Lower lobe of right lung (tissue), 2 donors: ENCODE results near the gene WNK1. TPM values are rescaled to one million over a fixed set of nuclear protein-coding genes. Genes with fewer than 3 reads are reported as not detected.
A peak's percentile ranks its signal among the peaks of the same experiment; 100 is the strongest.

Source experiments
- ATAC-seq, 2 donors: fragments of 200-7000 bp; cut with Tn5 transposase; one replicate each; pipeline ENCODE4 v1.9.1; 2020 to 2022; ENCODE audit warnings: mild to moderate bottlenecking in 2 of 2, moderate library complexity in 2 of 2
- DNase-seq: peaks from one replicate; pipeline ENCODE4 v3.0.0-alpha.2; 2020
- H3K27ac ChIP-seq: fragments of 200-600 bp; one replicate; pipeline ENCODE4 v1.8.0; 2022
- H3K27me3 ChIP-seq: fragments of 200-600 bp; one replicate; pipeline ENCODE4 v1.8.0; 2022; ENCODE audit warnings: low read depth
- H3K36me3 ChIP-seq: fragments of 200-600 bp; one replicate; pipeline ENCODE4 v1.8.0; 2022; ENCODE audit warnings: mild to moderate bottlenecking
- H3K4me1 ChIP-seq: fragments of 200-600 bp; one replicate; pipeline ENCODE4 v1.8.0; 2022
- H3K4me3 ChIP-seq: fragments of 200-600 bp; one replicate; pipeline ENCODE4 v1.8.0; 2022; ENCODE audit warnings: mild to moderate bottlenecking
- H3K9me3 ChIP-seq: fragments of 200-600 bp; one replicate; pipeline ENCODE4 v1.8.0; 2022
- CTCF ChIP-seq: fragments of 200-600 bp; IDR thresholded peaks from one replicate; pipeline ENCODE4 v1.8.0; 2022; ENCODE audit warnings: antibody characterized with exemption, mild to moderate bottlenecking
- intact Hi-C: fragments of 100-400 bp; cut with DNase I; formaldehyde crosslinking; loops from one replicate; pipeline ENCODE4 v1.11.0; 2022
- total RNA-seq: library from RNA; stranded (reverse); fragmentation: NEBNext Ultra II Directional; extraction: Animal tissue kit (Norgen Biotek cat#: 25700); gene quantifications from one replicate; pipeline ENCODE4 v1.2.1, GENCODE V29; 2021
- donor health status: DM: no; HTN: yes; CAD: no; lungs with severe emphysema.

The WNK1 gene
- total RNA-seq, 1 donor from 2014 or later = 206 TPM

GRCh38 chr12:911191-911826 is 158.9 kb downstream of the WNK1 start:
- H3K4me1 ChIP-seq = peaks cover 30% of the 10 kb centered on the region
- H3K4me3 ChIP-seq = no peak overlapping the region
- peak overlapping the region; percentile 25 for H3K27ac ChIP-seq
- no peak for TF ChIP-seq CTCF
- H3K9me3 ChIP-seq = no peaks in the 10 kb centered on the region
- H3K36me3 ChIP-seq = peaks cover 99% of the 10 kb centered on the region
- intact Hi-C loops = no loop called here
- DNase-seq (no peak), ATAC-seq (peak in 1 of 2 donors; percentile 49)
- H3K27me3 ChIP-seq = no peaks in the 10 kb centered on the region

- Histone ChIP-seq H3K27me3 (no peaks in the 10 kb centered on the region), H3K4me3 (no peak overlapping the region), H3K36me3 (peaks cover 98% of the 10 kb centered on the region), H3K27ac (no peak overlapping the region), H3K4me1 (peaks cover 30% of the 10 kb centered on the region), H3K9me3 (no peaks in the 10 kb centered on the region)
- intact Hi-C loops = no loop called here
- TF ChIP-seq CTCF = no peak
- no peak for DNase-seq
- ATAC-seq = no peak
Observed at GRCh38 chr12:912466-913235, 160.3 kb downstream of the WNK1 start.

GRCh38 chr12:913919-914698 is 161.7 kb downstream of the WNK1 start:
- H3K27me3 ChIP-seq = no peaks in the 10 kb centered on the region
- intact Hi-C loops = no loop called here
- H3K27ac ChIP-seq = no peak overlapping the region
- H3K9me3 ChIP-seq = no peaks in the 10 kb centered on the region
- no peak for TF ChIP-seq CTCF
- H3K36me3 ChIP-seq = peaks cover 98% of the 10 kb centered on the region
- DNase-seq (no peak), ATAC-seq (no peak)
- H3K4me1 ChIP-seq = peaks cover 30% of the 10 kb centered on the region
- H3K4me3 ChIP-seq = no peak overlapping the region

- H3K36me3 ChIP-seq = peaks cover 93% of the 10 kb centered on the region
- no peak overlapping the region for H3K4me3 ChIP-seq
- no peaks in the 10 kb centered on the region for H3K27me3 ChIP-seq
- intact Hi-C loops = no loop called here
- no peak for ATAC-seq
- no peaks in the 10 kb centered on the region for H3K9me3 ChIP-seq
- H3K4me1 ChIP-seq = peaks cover 30% of the 10 kb centered on the region
- no peak for TF ChIP-seq CTCF
- DNase-seq = no peak
- H3K27ac ChIP-seq = no peak overlapping the region
Observed at GRCh38 chr12:915090-915489, 162.7 kb downstream of the WNK1 start.

GRCh38 chr12:916240-916639 is 163.9 kb downstream of the WNK1 start:
- peak in 1 of 2 donors; percentile 42 for ATAC-seq
- H3K9me3 ChIP-seq = no peaks in the 10 kb centered on the region
- DNase-seq = peak; percentile 49
- H3K27ac ChIP-seq = no peak overlapping the region
- peaks cover 23% of the 10 kb centered on the region for H3K4me1 ChIP-seq
- intact Hi-C loops = no loop called here
- H3K4me3 ChIP-seq = no peak overlapping the region
- TF ChIP-seq CTCF = no peak
- H3K27me3 ChIP-seq = no peaks in the 10 kb centered on the region
- peaks cover 85% of the 10 kb centered on the region for H3K36me3 ChIP-seq
